Measurements from ENCODE around the gene TUBB6.

Gene TUBB6

DNA sequence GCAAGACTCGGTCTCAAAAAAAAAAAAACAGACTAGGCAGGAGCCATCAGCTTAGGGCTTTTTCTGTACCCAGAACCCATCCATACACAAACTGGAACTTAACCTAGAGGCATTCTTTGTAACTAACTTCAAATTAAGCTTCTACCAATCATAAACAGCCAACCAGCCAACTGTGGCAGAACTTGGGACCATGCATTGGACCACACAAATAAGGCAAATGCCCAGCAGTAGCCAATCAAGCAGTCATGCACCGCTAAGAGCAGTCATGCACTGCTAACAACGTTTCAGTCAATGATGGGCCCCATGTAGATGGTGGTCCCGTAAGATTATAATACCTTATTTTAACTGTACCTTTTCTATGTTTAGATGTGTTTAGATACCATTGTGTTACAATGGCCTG lies 22.7 kb downstream of the TUBB6 start:
- Histone ChIP-seq H3K27ac (ENCODE audit: low read depth, low read length) (no peak overlapping the region), H3K36me3 (ENCODE audit: insufficient read depth, low read length) (peaks cover 48% of the 10 kb centered on the region), H3K27me3 (ENCODE audit: insufficient read depth, low read length) (no peaks in the 10 kb centered on the region), H3K4me3 (ENCODE audit: low read length) (no peak overlapping the region), H3K9me3 (ENCODE audit: insufficient read depth, low read depth, low read length) (no peaks in the 10 kb centered on the region), H3K9ac (ENCODE audit: low read depth, low read length) (no peak overlapping the region), H3K4me1 (ENCODE audit: insufficient read depth, low read length) (peaks cover 24% of the 10 kb centered on the region)
- 97% methylated on average over 3 of the region's 4 CpGs for WGBS

DNA sequence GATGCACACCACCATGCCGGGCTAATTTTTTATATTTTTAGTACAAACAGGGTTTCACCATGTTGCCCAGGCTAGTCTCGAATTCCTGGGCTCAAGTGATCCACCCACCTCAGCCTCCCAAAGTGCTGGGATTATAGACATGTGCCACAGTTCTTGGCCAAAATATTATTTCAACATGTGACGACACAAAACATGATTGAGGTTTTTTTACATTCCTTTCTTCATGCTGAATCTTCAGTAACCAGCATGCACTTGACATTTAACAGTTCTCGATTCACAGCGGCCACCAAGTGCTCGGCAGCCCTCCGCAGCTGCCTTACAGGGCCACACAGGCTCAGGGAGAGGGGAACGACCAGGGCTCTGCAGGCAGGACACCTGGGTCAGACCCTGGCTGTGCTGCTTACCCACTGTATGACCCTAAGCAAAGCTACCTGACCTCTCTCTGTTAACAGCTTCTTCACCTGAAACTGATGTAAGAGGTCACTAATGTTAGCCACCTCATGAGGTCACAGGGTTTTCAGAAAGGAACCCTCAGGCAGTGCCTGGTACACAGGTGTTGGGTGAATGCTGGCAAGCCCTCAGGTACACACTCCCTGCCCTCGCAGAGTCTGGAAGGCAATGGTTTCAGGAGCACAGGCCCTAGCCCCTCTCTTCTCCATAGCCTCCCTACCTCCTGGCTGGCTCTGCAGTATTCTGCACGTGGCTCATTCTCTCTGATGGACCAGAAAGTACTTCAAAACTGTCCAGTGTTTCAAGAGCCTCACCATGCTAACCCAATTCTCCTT lies 25.7 kb downstream of the TUBB6 start:
- Histone ChIP-seq H3K27me3 (ENCODE audit: insufficient read depth, low read length) (no peaks in the 10 kb centered on the region), H3K27ac (ENCODE audit: low read depth, low read length) (peak overlapping the region; percentile 99; the same call in 1 of the 2 replicates), H3K4me3 (ENCODE audit: low read length) (peak overlapping the region; percentile 8; the same call in 1 of the 2 replicates), H3K4me1 (ENCODE audit: insufficient read depth, low read length) (peaks cover 51% of the 10 kb centered on the region), H3K36me3 (ENCODE audit: insufficient read depth, low read length) (peaks cover 26% of the 10 kb centered on the region), H3K9ac (ENCODE audit: low read depth, low read length) (0 out of 2 replicates have a peak overlapping the region, but pooled peaks have one; percentile 9), H3K9me3 (ENCODE audit: insufficient read depth, low read depth, low read length) (no peaks in the 10 kb centered on the region)
- WGBS, result 82% methylated on average over 10 of the region's 10 CpGs

DNA sequence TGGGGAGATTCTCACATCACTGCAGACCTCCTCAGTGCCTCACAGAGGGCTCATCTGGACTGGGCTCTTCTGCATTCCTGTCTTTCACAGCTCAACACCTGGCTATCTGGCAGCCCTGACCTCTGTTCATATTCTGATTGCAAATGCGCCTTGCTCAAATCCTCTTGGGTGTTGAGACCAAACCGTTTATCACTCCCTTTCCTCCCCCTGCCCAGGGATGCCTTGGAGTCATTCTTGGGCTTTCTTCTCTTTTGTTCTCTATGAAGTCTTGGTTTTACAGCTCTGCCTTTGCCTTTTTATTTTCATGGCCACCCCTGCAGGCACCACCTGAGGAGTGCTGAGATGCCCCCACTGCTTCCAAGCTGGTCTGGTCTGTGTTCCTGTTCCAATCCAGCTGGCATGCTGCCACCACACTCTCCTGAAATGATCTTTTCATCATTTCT lies 26.3 kb downstream of the TUBB6 start:
- Histone ChIP-seq H3K27ac (ENCODE audit: low read depth, low read length) (peak overlapping the region; percentile 99), H3K9me3 (ENCODE audit: insufficient read depth, low read depth, low read length) (no peaks in the 10 kb centered on the region), H3K4me1 (ENCODE audit: insufficient read depth, low read length) (peaks cover 52% of the 10 kb centered on the region), H3K9ac (ENCODE audit: low read depth, low read length) (peak overlapping the region; percentile 51), H3K36me3 (ENCODE audit: insufficient read depth, low read length) (peaks cover 19% of the 10 kb centered on the region), H3K27me3 (ENCODE audit: insufficient read depth, low read length) (no peaks in the 10 kb centered on the region), H3K4me3 (ENCODE audit: low read length) (peak overlapping the region; percentile 8; the same call in 1 of the 2 replicates)
- WGBS, result 18% methylated on average over 2 of the region's 2 CpGs

DNA sequence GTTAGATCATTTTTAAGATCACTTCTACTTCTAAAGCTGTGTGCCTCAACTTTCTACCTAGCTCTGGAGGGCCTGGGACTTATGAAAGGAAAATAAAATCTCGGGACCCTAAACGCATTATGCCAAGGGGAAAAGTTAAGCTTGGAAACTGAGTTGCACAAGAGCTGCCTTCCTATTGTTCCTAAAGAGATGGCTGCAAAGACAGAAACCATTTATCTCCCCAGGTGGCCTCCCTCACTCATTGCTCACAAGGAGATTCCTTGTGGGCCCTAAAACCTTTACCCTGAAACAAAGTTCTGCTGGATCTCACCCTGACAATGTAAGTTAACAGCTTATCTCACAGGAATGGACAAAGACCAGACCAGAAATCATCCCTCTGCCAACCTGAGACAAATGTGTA lies 26.8 kb downstream of the TUBB6 start:
- Histone ChIP-seq H3K36me3 (ENCODE audit: insufficient read depth, low read length) (peaks cover 14% of the 10 kb centered on the region), H3K9me3 (ENCODE audit: insufficient read depth, low read depth, low read length) (no peaks in the 10 kb centered on the region), H3K27ac (ENCODE audit: low read depth, low read length) (peak overlapping the region; percentile 99), H3K4me1 (ENCODE audit: insufficient read depth, low read length) (peaks cover 52% of the 10 kb centered on the region), H3K4me3 (ENCODE audit: low read length) (peak overlapping the region; percentile 4; the same call in 1 of the 2 replicates), H3K27me3 (ENCODE audit: insufficient read depth, low read length) (no peaks in the 10 kb centered on the region), H3K9ac (ENCODE audit: low read depth, low read length) (peak overlapping the region; percentile 51)
- 28% methylated on average over 2 of the region's 2 CpGs for WGBS

DNA sequence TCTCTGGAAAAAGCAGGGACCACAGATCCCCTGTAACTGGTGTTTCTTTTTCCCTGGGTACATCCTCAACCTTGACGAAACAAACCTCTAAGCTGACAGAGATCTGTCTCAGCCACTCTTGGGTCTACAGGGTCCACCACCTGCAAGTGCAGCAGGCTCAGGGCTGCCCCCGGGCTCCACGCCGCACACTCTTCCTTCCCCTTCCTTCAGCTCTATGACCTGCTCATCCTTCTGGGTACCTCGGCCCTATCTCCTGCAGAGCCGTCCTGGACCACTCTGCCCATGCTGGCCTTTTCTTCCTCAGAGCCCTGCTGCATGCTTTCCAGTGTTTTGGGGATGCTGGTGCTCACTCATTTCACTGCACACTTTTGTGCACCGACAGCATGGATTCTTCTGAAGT lies 27.5 kb downstream of the TUBB6 start:
- Histone ChIP-seq H3K4me1 (ENCODE audit: insufficient read depth, low read length) (peaks cover 52% of the 10 kb centered on the region), H3K4me3 (ENCODE audit: low read length) (0 out of 2 replicates have a peak overlapping the region, but pooled peaks have one; percentile 19), H3K27me3 (ENCODE audit: insufficient read depth, low read length) (no peaks in the 10 kb centered on the region), H3K27ac (ENCODE audit: low read depth, low read length) (peak overlapping the region; percentile 99), H3K36me3 (ENCODE audit: insufficient read depth, low read length) (peaks cover 17% of the 10 kb centered on the region), H3K9me3 (ENCODE audit: insufficient read depth, low read depth, low read length) (no peaks in the 10 kb centered on the region), H3K9ac (ENCODE audit: low read depth, low read length) (peak overlapping the region; percentile 41)
- WGBS, result 65% methylated on average over 7 of the region's 7 CpGs

DNA sequence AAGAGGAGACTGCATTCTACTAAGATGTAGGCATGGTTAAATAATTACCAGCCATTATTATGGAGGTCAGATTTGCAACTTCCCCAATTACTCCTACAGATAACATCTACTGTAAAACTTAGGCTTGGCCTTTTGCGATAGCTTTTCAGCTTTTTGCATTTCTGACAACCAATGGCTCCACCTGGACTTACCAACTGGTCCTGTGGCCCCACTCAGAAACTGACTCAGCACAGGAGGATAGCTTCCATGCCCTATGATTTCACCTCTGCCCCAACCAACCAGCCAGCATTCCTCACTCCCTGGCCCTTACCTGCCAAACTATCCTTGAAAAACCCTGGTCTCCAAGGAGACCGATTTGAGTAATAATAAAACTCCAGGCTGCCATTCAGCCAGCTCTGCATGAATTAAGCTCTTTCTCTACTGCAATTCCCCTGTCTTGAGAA lies 28.2 kb downstream of the TUBB6 start:
- H3K9me3 ChIP-seq (ENCODE audit: insufficient read depth, low read depth, low read length), result no peaks in the 10 kb centered on the region
- H3K4me3 ChIP-seq (ENCODE audit: low read length), result peak overlapping the region; percentile 19
- WGBS, result 10% methylated on average over 2 of the region's 2 CpGs
- H3K9ac ChIP-seq (ENCODE audit: low read depth, low read length), result peak overlapping the region; percentile 41; the same call in 1 of the 2 replicates
- H3K27me3 ChIP-seq (ENCODE audit: insufficient read depth, low read length), result no peaks in the 10 kb centered on the region
- H3K27ac ChIP-seq (ENCODE audit: low read depth, low read length), result peak overlapping the region; percentile 99
- peaks cover 22% of the 10 kb centered on the region for H3K36me3 ChIP-seq (ENCODE audit: insufficient read depth, low read length)
- peaks cover 52% of the 10 kb centered on the region for H3K4me1 ChIP-seq (ENCODE audit: insufficient read depth, low read length)

DNA sequence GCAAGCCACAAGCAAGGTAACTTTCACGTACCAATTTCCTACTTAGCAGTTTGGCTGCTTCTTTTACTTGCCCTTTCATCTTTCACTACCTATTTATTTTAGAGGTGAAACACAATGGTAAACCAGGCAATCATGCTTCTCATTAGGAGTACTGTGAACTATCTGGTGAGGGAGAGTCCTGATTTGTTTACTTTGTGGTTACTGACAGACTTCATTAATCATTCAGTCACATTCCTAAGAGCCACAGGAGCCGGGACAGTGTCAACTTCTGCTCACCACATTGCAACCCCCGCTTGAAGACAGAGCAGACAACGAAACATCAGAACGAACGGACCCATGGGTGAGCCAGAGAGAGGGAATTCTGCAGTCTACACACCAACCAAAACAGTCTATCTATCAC lies 28.8 kb downstream of the TUBB6 start:
- peaks cover 29% of the 10 kb centered on the region for H3K36me3 ChIP-seq (ENCODE audit: insufficient read depth, low read length)
- H3K4me3 ChIP-seq (ENCODE audit: low read length), result peak overlapping the region; percentile 34
- no peaks in the 10 kb centered on the region for H3K27me3 ChIP-seq (ENCODE audit: insufficient read depth, low read length)
- peak overlapping the region; percentile 99 for H3K27ac ChIP-seq (ENCODE audit: low read depth, low read length)
- peaks cover 52% of the 10 kb centered on the region for H3K4me1 ChIP-seq (ENCODE audit: insufficient read depth, low read length)
- 43% methylated on average over 6 of the region's 6 CpGs for WGBS
- no peaks in the 10 kb centered on the region for H3K9me3 ChIP-seq (ENCODE audit: insufficient read depth, low read depth, low read length)
- H3K9ac ChIP-seq (ENCODE audit: low read depth, low read length), result peak overlapping the region; percentile 65

DNA sequence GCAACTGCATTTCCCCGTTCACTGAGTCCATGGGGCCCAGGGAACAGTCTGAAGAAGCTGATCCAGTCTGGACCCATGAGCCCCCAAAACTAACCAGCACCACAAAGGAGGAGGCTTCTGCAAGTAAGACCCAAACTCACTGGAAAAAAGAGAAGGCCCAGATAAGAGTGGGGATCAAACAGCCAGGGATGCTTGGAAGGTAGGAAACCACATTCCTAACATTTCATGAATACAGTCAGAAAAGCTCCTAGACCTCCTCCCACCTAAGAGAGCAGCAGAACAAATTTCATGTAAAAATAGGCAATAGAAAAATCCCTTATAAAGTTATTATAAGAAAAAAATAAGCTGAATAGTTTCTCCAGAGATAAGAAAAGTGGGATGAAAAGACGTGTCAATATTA lies 30.3 kb downstream of the TUBB6 start:
- Histone ChIP-seq H3K4me3 (ENCODE audit: low read length) (no peak overlapping the region), H3K27me3 (ENCODE audit: insufficient read depth, low read length) (no peaks in the 10 kb centered on the region), H3K4me1 (ENCODE audit: insufficient read depth, low read length) (peaks cover 52% of the 10 kb centered on the region), H3K36me3 (ENCODE audit: insufficient read depth, low read length) (peaks cover 44% of the 10 kb centered on the region), H3K9me3 (ENCODE audit: insufficient read depth, low read depth, low read length) (no peaks in the 10 kb centered on the region), H3K27ac (ENCODE audit: low read depth, low read length) (peak overlapping the region; percentile 99; the same call in 1 of the 2 replicates), H3K9ac (ENCODE audit: low read depth, low read length) (no peak overlapping the region)
- WGBS, result 97% methylated on average over 2 of the region's 2 CpGs

DNA sequence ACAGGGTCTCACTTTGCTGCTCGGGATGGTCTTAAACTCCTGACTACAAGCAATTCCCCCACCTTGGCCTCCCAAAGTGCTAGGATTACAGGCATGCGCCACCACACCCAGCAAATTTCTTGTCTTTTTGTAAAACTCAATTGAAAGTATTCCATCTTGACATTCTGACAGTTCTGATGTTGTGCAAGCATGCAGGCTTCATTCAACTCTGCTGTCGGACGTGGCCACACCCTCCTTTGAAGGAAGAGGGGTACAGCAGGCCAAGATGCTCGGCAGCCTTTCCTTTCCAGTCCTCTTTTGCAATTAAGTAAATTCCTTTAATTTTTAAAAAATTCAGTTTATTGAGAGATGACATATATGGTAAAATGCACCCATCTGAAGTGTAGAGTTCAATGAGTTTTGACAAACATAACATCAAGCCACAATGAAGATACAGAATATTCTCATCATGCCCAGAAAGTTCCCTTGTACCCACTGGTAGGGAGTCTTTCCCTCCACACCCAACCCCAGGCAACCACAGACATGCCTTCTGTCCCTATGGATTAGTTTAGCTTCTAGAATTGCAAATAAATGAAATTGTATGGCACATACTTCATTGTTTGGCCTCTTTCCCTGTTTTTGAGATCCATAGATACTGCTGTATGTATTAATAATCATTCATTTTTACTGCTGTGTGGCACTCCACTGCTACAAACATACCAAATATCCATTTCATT lies 33.1 kb downstream of the TUBB6 start:
- WGBS, result 95% methylated on average over 4 of the region's 5 CpGs
- Histone ChIP-seq H3K9me3 (ENCODE audit: insufficient read depth, low read depth, low read length) (no peaks in the 10 kb centered on the region), H3K27me3 (ENCODE audit: insufficient read depth, low read length) (no peaks in the 10 kb centered on the region), H3K4me1 (ENCODE audit: insufficient read depth, low read length) (peaks cover 24% of the 10 kb centered on the region), H3K9ac (ENCODE audit: low read depth, low read length) (no peak overlapping the region), H3K4me3 (ENCODE audit: low read length) (no peak overlapping the region), H3K36me3 (ENCODE audit: insufficient read depth, low read length) (peaks cover 63% of the 10 kb centered on the region), H3K27ac (ENCODE audit: low read depth, low read length) (no peak overlapping the region)

DNA sequence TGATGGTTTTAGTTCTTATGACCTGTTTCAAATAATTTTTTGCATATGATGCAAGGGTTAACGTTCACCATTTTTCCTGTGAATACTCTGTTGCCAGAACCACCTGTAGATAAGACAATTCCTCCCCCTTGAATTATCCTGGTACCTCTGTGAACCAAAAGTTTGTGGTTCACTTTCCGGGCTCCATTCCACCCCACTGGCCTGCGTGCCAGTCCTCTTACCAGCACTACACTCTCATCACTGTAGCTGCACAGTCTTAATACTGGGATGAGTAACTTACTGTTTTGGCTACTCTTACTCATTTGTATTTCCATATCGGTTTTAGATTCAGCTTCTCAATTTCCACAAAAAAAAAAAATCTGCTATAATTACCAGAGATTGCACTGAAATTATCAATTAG lies 34.6 kb downstream of the TUBB6 start:
- Histone ChIP-seq H3K9me3 (ENCODE audit: insufficient read depth, low read depth, low read length) (no peaks in the 10 kb centered on the region), H3K4me3 (ENCODE audit: low read length) (no peak overlapping the region), H3K27me3 (ENCODE audit: insufficient read depth, low read length) (no peaks in the 10 kb centered on the region), H3K36me3 (ENCODE audit: insufficient read depth, low read length) (peaks cover 69% of the 10 kb centered on the region), H3K9ac (ENCODE audit: low read depth, low read length) (no peak overlapping the region), H3K4me1 (ENCODE audit: insufficient read depth, low read length) (peaks cover 10% of the 10 kb centered on the region), H3K27ac (ENCODE audit: low read depth, low read length) (no peak overlapping the region)
- 94% methylated on average over 4 of the region's 4 CpGs for WGBS

Measured in HUES64 (cell line).